GM23248 (cell line): Measurements from ENCODE around the gene ASB3.
"Not testable (repeated sequence)": the region's sequence is repeated elsewhere in the genome, so short reads cannot be mapped to it uniquely, and the experiment has no call there.

Experiments used
- EZH2 ChIP-seq: fragments of 200-600 bp; sonication (generic); IDR thresholded peaks from 2 replicates; pipeline ENCODE4 v1.6.1; 2018; ENCODE audit warnings: antibody characterized with exemption, mild to moderate bottlenecking; ENCODE audit not compliant: insufficient read depth, poor library complexity, severe bottlenecking
- EZH2phosphoT487 ChIP-seq: fragments of 200-600 bp; sonication (generic); IDR thresholded peaks from 2 replicates; pipeline ENCODE4 v1.6.1; 2018; ENCODE audit warnings: antibody characterized with exemption, moderate library complexity, mild to moderate bottlenecking, low read depth; ENCODE audit not compliant: insufficient read depth

- not testable (repeated sequence) for TF ChIP-seq EZH2phosphoT487, EZH2
Observed at GRCh38 chr2:53757206-53757605, 29.5 kb downstream of the ASB3 start.
